Measurements from ENCODE around the gene SLC4A2.

The SLC4A2 gene

GRCh38 chr7:151116603-151117440 is 57.4 kb downstream of the SLC4A2 start:
- no peak overlapping the region for H3K27ac ChIP-seq
- H3K27me3 ChIP-seq (ENCODE audit: insufficient read depth, low read depth, severe bottlenecking) = no peaks in the 10 kb centered on the region
- peaks cover 58% of the 10 kb centered on the region for H3K36me3 ChIP-seq
- no peak for TF ChIP-seq CTCF (IDR thresholded peaks at IDR 0.05; ENCODE audit: low read depth, low read length)
- no peak overlapping the region for H3K4me3 ChIP-seq (ENCODE audit: low read depth, low read length)
- H3K9me3 ChIP-seq (ENCODE audit: severe bottlenecking) = no peaks in the 10 kb centered on the region
- DNase-seq = no peak

GRCh38 chr7:151117565-151117964 is 58.2 kb downstream of the SLC4A2 start:
- no peak overlapping the region for H3K27ac ChIP-seq
- no peak for DNase-seq
- no peaks in the 10 kb centered on the region for H3K27me3 ChIP-seq (ENCODE audit: insufficient read depth, low read depth, severe bottlenecking)
- no peak overlapping the region for H3K4me3 ChIP-seq (ENCODE audit: low read depth, low read length)
- TF ChIP-seq CTCF (IDR thresholded peaks at IDR 0.05; ENCODE audit: low read depth, low read length) = no peak
- H3K9me3 ChIP-seq (ENCODE audit: severe bottlenecking) = no peaks in the 10 kb centered on the region
- peaks cover 60% of the 10 kb centered on the region for H3K36me3 ChIP-seq

- Histone ChIP-seq H3K9me3 (ENCODE audit: severe bottlenecking) (no peaks in the 10 kb centered on the region), H3K27me3 (ENCODE audit: insufficient read depth, low read depth, severe bottlenecking) (no peaks in the 10 kb centered on the region), H3K27ac (no peak overlapping the region), H3K36me3 (peaks cover 63% of the 10 kb centered on the region), H3K4me3 (ENCODE audit: low read depth, low read length) (no peak overlapping the region)
- no peak for TF ChIP-seq CTCF (IDR thresholded peaks at IDR 0.05; ENCODE audit: low read depth, low read length)
- DNase-seq = no peak
Measured at GRCh38 chr7:151118108-151119054, 59.0 kb downstream of the SLC4A2 start.

- Histone ChIP-seq H3K9me3 (ENCODE audit: severe bottlenecking) (no peaks in the 10 kb centered on the region), H3K4me3 (ENCODE audit: low read depth, low read length) (no peak overlapping the region), H3K27ac (no peak overlapping the region), H3K27me3 (ENCODE audit: insufficient read depth, low read depth, severe bottlenecking) (no peaks in the 10 kb centered on the region), H3K36me3 (peaks cover 63% of the 10 kb centered on the region)
- no peak for TF ChIP-seq CTCF (IDR thresholded peaks at IDR 0.05; ENCODE audit: low read depth, low read length)
- DNase-seq = no peak
Measured at GRCh38 chr7:151119055-151119415, 59.6 kb downstream of the SLC4A2 start.

GRCh38 chr7:151119902-151120301 is 60.5 kb downstream of the SLC4A2 start:
- H3K36me3 ChIP-seq = peaks cover 69% of the 10 kb centered on the region
- no peak overlapping the region for H3K4me3 ChIP-seq (ENCODE audit: low read depth, low read length)
- no peak for DNase-seq
- TF ChIP-seq CTCF (IDR thresholded peaks at IDR 0.05; ENCODE audit: low read depth, low read length) = no peak
- H3K27me3 ChIP-seq (ENCODE audit: insufficient read depth, low read depth, severe bottlenecking) = no peaks in the 10 kb centered on the region
- no peaks in the 10 kb centered on the region for H3K9me3 ChIP-seq (ENCODE audit: severe bottlenecking)
- H3K27ac ChIP-seq = no peak overlapping the region
